H9 (cell line): ENCODE data around the gene SLC26A2. TPM values are rescaled to one million over a fixed set of nuclear protein-coding genes. Genes with fewer than 3 reads are reported as not detected.

Source experiments
- DNase-seq: peaks from one replicate; pipeline ENCODE4 v3.0.0-alpha.2; 2017
- H2AFZ ChIP-seq: one replicate; pipeline ENCODE4 v1.6.1; 2013; ENCODE audit warnings: mild to moderate bottlenecking, low read length, control low read depth, moderate library complexity
- H2AK5ac ChIP-seq: 2 replicates; pipeline ENCODE4 v1.6.1; 2013; ENCODE audit warnings: low read length, control low read depth, mixed read lengths; ENCODE audit not compliant: insufficient read length
- H2BK120ac ChIP-seq: one replicate; pipeline ENCODE4 v1.6.1; 2013; ENCODE audit warnings: low read depth, mild to moderate bottlenecking, low read length, control low read depth, inconsistent platforms; ENCODE audit not compliant: poor library complexity, severe bottlenecking
- H2BK12ac ChIP-seq: 2 replicates; pipeline ENCODE4 v1.6.1; 2013; ENCODE audit warnings: low read length, control low read depth, mixed read lengths, low read depth; ENCODE audit not compliant: insufficient read length
- H2BK15ac ChIP-seq: 2 replicates; pipeline ENCODE4 v1.6.1; 2013; ENCODE audit warnings: low read depth, low read length, control low read depth
- H2BK20ac ChIP-seq: one replicate; pipeline ENCODE4 v1.6.1; 2013; ENCODE audit warnings: low read depth, mild to moderate bottlenecking, low read length, control low read depth, inconsistent platforms; ENCODE audit not compliant: poor library complexity, severe bottlenecking
- H2BK5ac ChIP-seq: 2 replicates; pipeline ENCODE4 v1.6.1; 2013; ENCODE audit warnings: low read length, control low read depth, mixed read lengths; ENCODE audit not compliant: insufficient read length
- H3K14ac ChIP-seq: 2 replicates; pipeline ENCODE4 v1.6.1; 2013; ENCODE audit warnings: low read length, control low read depth; ENCODE audit not compliant: insufficient read depth
- H3K18ac ChIP-seq: 2 replicates; pipeline ENCODE4 v1.6.1; 2013; ENCODE audit warnings: low read depth, mild to moderate bottlenecking, mixed read lengths, low read length, control low read depth; ENCODE audit not compliant: insufficient read length
- H3K23ac ChIP-seq: 2 replicates; pipeline ENCODE4 v1.6.1; 2013; ENCODE audit warnings: low read length, control low read depth, mixed read lengths, low read depth; ENCODE audit not compliant: insufficient read length
- H3K23me2 ChIP-seq: 2 replicates; pipeline ENCODE4 v1.6.1; 2013; ENCODE audit warnings: low read depth, mild to moderate bottlenecking, mixed read lengths, low read length, control low read depth; ENCODE audit not compliant: insufficient read length, poor library complexity, severe bottlenecking
- H3K27ac ChIP-seq: 2 replicates; pipeline ENCODE4 v1.5.1; 2013; ENCODE audit warnings: low read length, control low read depth, mixed read lengths, low read depth; ENCODE audit not compliant: insufficient read length
- H3K27me3 ChIP-seq: 2 replicates; pipeline ENCODE4 v1.6.1; 2013; ENCODE audit warnings: low read length, control low read depth, inconsistent platforms; ENCODE audit not compliant: insufficient read depth
- H3K4ac ChIP-seq: 2 replicates; pipeline ENCODE4 v1.6.1; 2013; ENCODE audit warnings: low read depth, mild to moderate bottlenecking, control low read depth, inconsistent platforms, low read length, moderate library complexity
- H3K4me1 ChIP-seq: 2 replicates; pipeline ENCODE4 v1.6.1; 2013; ENCODE audit warnings: low read length, control low read depth, inconsistent platforms; ENCODE audit not compliant: insufficient read depth
- H3K4me2 ChIP-seq: 2 replicates; pipeline ENCODE4 v1.6.1; 2013; ENCODE audit warnings: low read length, control low read depth, mixed read lengths; ENCODE audit not compliant: insufficient read length, insufficient read depth
- H3K56ac ChIP-seq: 2 replicates; pipeline ENCODE4 v1.6.1; 2013; ENCODE audit warnings: low read depth, mild to moderate bottlenecking, mixed read lengths, low read length, control low read depth; ENCODE audit not compliant: insufficient read length
- H3K79me1 ChIP-seq: 2 replicates; pipeline ENCODE4 v1.6.1; 2013; ENCODE audit warnings: low read depth, mild to moderate bottlenecking, moderate library complexity, low read length, control low read depth, inconsistent platforms; ENCODE audit not compliant: insufficient read depth, poor library complexity, severe bottlenecking
- H3K79me2 ChIP-seq: 2 replicates; pipeline ENCODE4 v1.6.1; 2013; ENCODE audit warnings: low read length, control low read depth, inconsistent platforms; ENCODE audit not compliant: insufficient read depth
- H3K9ac ChIP-seq: 2 replicates; pipeline ENCODE4 v1.6.1; 2013; ENCODE audit warnings: low read length, control low read depth, mixed read lengths; ENCODE audit not compliant: insufficient read length; ENCODE audit errors: extremely low read depth
- H3K9me3 ChIP-seq: one replicate; pipeline ENCODE4 v1.6.1; 2013; ENCODE audit warnings: low read depth, low read length, inconsistent platforms; ENCODE audit not compliant: control insufficient read depth
- H3T11ph ChIP-seq: one replicate; pipeline ENCODE4 v1.6.1; 2013; ENCODE audit warnings: mild to moderate bottlenecking, low read length, control low read depth, inconsistent platforms
- H4K20me1 ChIP-seq: one replicate; pipeline ENCODE4 v1.6.1; 2013; ENCODE audit not compliant: control insufficient read depth, insufficient read length, insufficient read depth
- H4K5ac ChIP-seq: 2 replicates; pipeline ENCODE4 v1.6.1; 2013; ENCODE audit warnings: low read depth, mild to moderate bottlenecking, mixed read lengths, low read length, control low read depth; ENCODE audit not compliant: insufficient read length
- H4K8ac ChIP-seq: replicated peaks from 2 replicates; pipeline ENCODE4 v1.6.1; 2013; ENCODE audit warnings: low read length, control low read depth, mixed read lengths, low read depth; ENCODE audit not compliant: insufficient read length
- H4K91ac ChIP-seq: 2 replicates; pipeline ENCODE4 v1.6.1; 2013; ENCODE audit warnings: low read depth, mild to moderate bottlenecking, moderate library complexity, mixed read lengths, low read length, control low read depth; ENCODE audit not compliant: insufficient read length
- H3K27ac Mint-ChIP-seq, 3 experiments: 2 replicates in 2 of 3; 3 replicates in 1 of 3; pipeline ENCODE4 v1.8.0; 2020 to 2021; ENCODE audit warnings: mixed read lengths in 3 of 3, mild to moderate bottlenecking in 1 of 3, moderate library complexity in 1 of 3
- H3K27me3 Mint-ChIP-seq: 2 replicates; pipeline ENCODE4 v1.8.0; 2021; ENCODE audit warnings: low read depth, mild to moderate bottlenecking, moderate library complexity, mixed read lengths
- H3K36me3 Mint-ChIP-seq, 3 experiments: 2 replicates in 2 of 3; 3 replicates in 1 of 3; pipeline ENCODE4 v1.8.0; 2020 to 2021; ENCODE audit warnings: low read depth in 3 of 3, mixed read lengths in 3 of 3; ENCODE audit not compliant: insufficient read depth in 1 of 3
- H3K4me1 Mint-ChIP-seq, 2 experiments: 2 replicates each; pipeline ENCODE4 v1.8.0; 2020; ENCODE audit warnings: mixed read lengths in 2 of 2
- H3K4me3 Mint-ChIP-seq, 2 experiments: 2 replicates in 1 of 2; 3 replicates in 1 of 2; pipeline ENCODE4 v1.8.0; 2020 to 2021; ENCODE audit warnings: mild to moderate bottlenecking in 2 of 2, mixed read lengths in 2 of 2, moderate library complexity in 1 of 2
- H3K9me3 Mint-ChIP-seq, 2 experiments: 2 replicates in 1 of 2; 3 replicates in 1 of 2; pipeline ENCODE4 v1.8.0; 2020; ENCODE audit warnings: mild to moderate bottlenecking in 2 of 2, mixed read lengths in 2 of 2, moderate library complexity in 1 of 2
- CTCF ChIP-seq: fragments of 200-600 bp; sonication (generic); conservative IDR thresholded peaks from 3 replicates; pipeline ENCODE4 v1.8.0; 2021; ENCODE audit warnings: antibody characterized with exemption, mild to moderate bottlenecking
- WGBS: extraction: QIAGEN DNeasy Blood & Tissue Kit; methylation state at CpG from one replicate; pipeline ENCODE4 v1.1.7; 2013; ENCODE audit warnings: missing lambda C conversion rate, low lambda C conversion rate, mixed read lengths; ENCODE audit not compliant: insufficient read length; ENCODE audit errors: extremely low coverage; 5-methylcytosine and 5-hydroxymethylcytosine counted together
- total RNA-seq: library from RNA; stranded (reverse); gene quantifications from 2 replicates; pipeline ENCODE4 v1.2.1, GENCODE V29; 2021

Gene SLC26A2
- total RNA-seq, 1 experiment from 2014 or later = 5.9 TPM

DNA sequence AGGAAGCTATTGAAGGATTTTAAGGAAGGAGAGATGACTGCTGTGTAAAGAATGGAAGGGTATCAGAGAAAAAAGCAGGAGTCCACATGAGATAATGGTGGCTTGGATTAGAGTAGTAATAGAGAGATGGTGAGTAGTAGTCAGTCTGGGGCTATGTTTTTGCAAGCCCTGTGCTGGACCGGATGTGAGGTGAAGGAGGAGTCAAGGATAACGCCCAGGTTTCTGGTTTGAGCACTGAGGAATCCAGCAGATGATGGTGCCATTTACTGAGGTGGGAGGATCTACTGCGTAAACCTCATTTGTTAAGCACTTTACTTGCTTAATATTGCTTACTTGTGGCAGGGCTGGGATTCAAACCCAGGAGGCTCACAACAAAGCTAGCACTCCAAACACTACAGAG, 38.8 kb downstream of the SLC26A2 start:
- Mint-ChIP-seq H3K27me3 (no peaks in the 10 kb centered on the region), H3K36me3 (peaks cover 4 to 12% (median 6%) of the 10 kb centered on the region in 3 experiments; a peak in 5 of 7 replicates), H3K4me1 (peaks cover 19 to 23% of the 10 kb centered on the region in 2 experiments), H3K27ac (peak overlapping the region in 2 of 3 experiments; percentile 59 to 87; a peak in 4 of 7 replicates), H3K4me3 (peak overlapping the region; percentile 88 to 95), H3K9me3 (no peaks in the 10 kb centered on the region; a peak in 1 of 5 replicates)
- H3K56ac ChIP-seq = no peak overlapping the region
- H3K18ac ChIP-seq = no peak overlapping the region
- H3K23me2 ChIP-seq = peaks cover 13% of the 10 kb centered on the region
- no peaks in the 10 kb centered on the region for H4K20me1 ChIP-seq
- H3K4ac ChIP-seq = no peak overlapping the region
- peak overlapping the region; percentile 95 for H3K4me2 ChIP-seq
- no peaks in the 10 kb centered on the region for H3K27me3 ChIP-seq
- no peak overlapping the region for H4K8ac ChIP-seq
- no peak overlapping the region for H2BK15ac ChIP-seq
- H3K23ac ChIP-seq = no peak overlapping the region
- no peak overlapping the region for H2BK120ac ChIP-seq
- no peak overlapping the region for H2BK20ac ChIP-seq
- no peak overlapping the region for H3K27ac ChIP-seq
- WGBS = no CpG with 5 or more reads among the region's 3 CpGs
- no peak overlapping the region for H2AK5ac ChIP-seq
- TF ChIP-seq CTCF = no peak
- H3K14ac ChIP-seq = no peak overlapping the region
- no peak overlapping the region for H2AFZ ChIP-seq
- no peak overlapping the region for H2BK5ac ChIP-seq
- H3K79me2 ChIP-seq = no peaks in the 10 kb centered on the region; the same call in 1 of the 2 replicates
- no peak overlapping the region for H4K91ac ChIP-seq
- H3T11ph ChIP-seq = no peak overlapping the region
- H2BK12ac ChIP-seq = no peak overlapping the region
- peak overlapping the region; percentile 22 for H4K5ac ChIP-seq
- no peaks in the 10 kb centered on the region for H3K9me3 ChIP-seq
- peaks cover 2% of the 10 kb centered on the region; the same call in 1 of the 2 replicates for H3K4me1 ChIP-seq
- no peak overlapping the region for H3K9ac ChIP-seq
- DNase-seq = no peak
- H3K79me1 ChIP-seq = no peaks in the 10 kb centered on the region
